ENCODE data around the gene PLOD3. TPM values are rescaled to one million over a fixed set of nuclear protein-coding genes. Genes with fewer than 3 reads are reported as not detected.

PLOD3 gene
- total and polyA plus RNA-seq, 7 donors = 12.9 to 45.4 (median 19.1) TPM

- DNase-seq (no peak), ATAC-seq (no peak)
- Histone ChIP-seq H3K27ac (no peak overlapping the region), H3K4me1 (peaks cover 4% of the 10 kb centered on the region), H3K4me3 (no peak overlapping the region), H3K27me3 (ENCODE audit: insufficient read depth in 3 of 3, low read length in 2 of 3) (peaks cover 0 to 44% (median 23%) of the 10 kb centered on the region in 3 donors), H3K9me3 (no peaks in the 10 kb centered on the region), H3K36me3 (ENCODE audit: insufficient read depth in 1 of 2, low read depth in 1 of 2) (peaks cover 0 to 33% of the 10 kb centered on the region in 2 donors)
- intact Hi-C loops (cut with DNase I) = no loop called here
- no peak for TF ChIP-seq CTCF (IDR thresholded peaks at IDR 0.05)
These were observed 56.5 kb downstream of the PLOD3 start for GRCh38 chr7:101160910-101161309.

GRCh38 chr7:101159696-101160674 lies 57.4 kb downstream of the PLOD3 start:
- WGBS, 3 donors = 76 to 80% (median 77%) methylated on average over 25 to 31 of the region's 31 CpGs
- intact Hi-C loops (cut with DNase I) = no loop called here
- no peak for TF ChIP-seq CTCF (IDR thresholded peaks at IDR 0.05)
- Histone ChIP-seq H3K27ac (no peak overlapping the region), H3K4me3 (no peak overlapping the region), H3K4me1 (peaks cover 4% of the 10 kb centered on the region), H3K36me3 (ENCODE audit: insufficient read depth in 1 of 2, low read depth in 1 of 2) (peaks cover 0 to 33% of the 10 kb centered on the region in 2 donors), H3K27me3 (ENCODE audit: insufficient read depth in 3 of 3, low read length in 2 of 3) (peaks cover 0 to 35% (median 16%) of the 10 kb centered on the region in 3 donors), H3K9me3 (no peaks in the 10 kb centered on the region)
- DNase-seq (no peak), ATAC-seq (no peak)

GRCh38 chr7:101156866-101157589 lies 60.4 kb downstream of the PLOD3 start:
- 85 to 88% (median 86%) methylated on average over 14 of the region's 14 CpGs for WGBS, 3 donors
- Histone ChIP-seq H3K9me3 (no peaks in the 10 kb centered on the region), H3K36me3 (ENCODE audit: insufficient read depth in 1 of 2, low read depth in 1 of 2) (peaks cover 0 to 33% of the 10 kb centered on the region in 2 donors), H3K27me3 (ENCODE audit: insufficient read depth in 3 of 3, low read length in 2 of 3) (peaks cover 0 to 7% (median 0%) of the 10 kb centered on the region in 3 donors), H3K4me3 (no peak overlapping the region), H3K4me1 (no peaks in the 10 kb centered on the region), H3K27ac (no peak overlapping the region)
- ATAC-seq (no peak), DNase-seq (no peak)
- intact Hi-C loops (cut with DNase I) = no loop called here
- TF ChIP-seq CTCF (IDR thresholded peaks at IDR 0.05) = no peak

- no peak for TF ChIP-seq CTCF (IDR thresholded peaks at IDR 0.05)
- 73 to 77% (median 75%) methylated on average over 6 of the region's 6 CpGs for WGBS, 3 donors
- intact Hi-C loops (cut with DNase I) = no loop called here
These were observed 61.1 kb downstream of the PLOD3 start for GRCh38 chr7:101156277-101156676.

More at GRCh38 chr7:101156277-101156676, 61.1 kb downstream of the PLOD3 start:
- peaks cover 0 to 33% of the 10 kb centered on the region in 2 donors for H3K36me3 ChIP-seq (ENCODE audit: insufficient read depth in 1 of 2, low read depth in 1 of 2)
- ATAC-seq (no peak), DNase-seq (no peak)
- H3K27ac ChIP-seq = no peak overlapping the region
- no peaks in the 10 kb centered on the region for H3K4me1 ChIP-seq
- no peaks in the 10 kb centered on the region for H3K9me3 ChIP-seq
- H3K27me3 ChIP-seq (ENCODE audit: insufficient read depth in 3 of 3, low read length in 2 of 3) = no peaks in the 10 kb centered on the region
- H3K4me3 ChIP-seq = no peak overlapping the region

Other genes with a start within 250 kb of the PLOD3 start
- gene MUC12, start 248.0 kb downstream of the PLOD3 start, total RNA-seq = under 1 TPM in 2 of 4 donors, not detected in 2; 0.02 to 0.13 TPM
- gene MUC12, start 248.0 kb downstream of the PLOD3 start, polyA plus RNA-seq = under 1 TPM in 1 of 3 donors, not detected in 2; 0.09 TPM
- under 1 TPM in 1 of 4 donors, not detected in 3; 0.02 TPM for gene MUC17, start 197.5 kb downstream of the PLOD3 start, total RNA-seq
- under 1 TPM in 1 of 3 donors, not detected in 2; 0.03 TPM for gene MUC17, start 197.5 kb downstream of the PLOD3 start, polyA plus RNA-seq
- gene TRIM56, start 132.1 kb downstream of the PLOD3 start, total RNA-seq = 10 to 100 TPM; 10.1 to 15.7 (median 13.8) TPM
- gene TRIM56, start 132.1 kb downstream of the PLOD3 start, polyA plus RNA-seq = 10 to 100 TPM in 1 of 3 donors, 1 to 10 TPM in 2; 3.2 to 13.3 (median 5.8) TPM
- 10 to 100 TPM in 1 of 4 donors, 1 to 10 TPM in 3; 7.1 to 14.4 (median 7.4) TPM for gene SERPINE1, start 90.5 kb downstream of the PLOD3 start, total RNA-seq
- gene SERPINE1, start 90.5 kb downstream of the PLOD3 start, polyA plus RNA-seq = 100 to 1,000 TPM in 1 of 3 donors, 1 to 10 TPM in 2; 4.3 to 269 (median 5.9) TPM
- gene AP1S1, start 63.1 kb downstream of the PLOD3 start, total RNA-seq = 1 to 10 TPM; 5.7 to 7.1 (median 6.6) TPM
- gene AP1S1, start 63.1 kb downstream of the PLOD3 start, polyA plus RNA-seq = 10 to 100 TPM; 11.1 to 29.9 (median 17.8) TPM
- under 1 TPM in 1 of 4 donors, not detected in 3; 0.10 TPM for gene VGF, start 52.0 kb downstream of the PLOD3 start, total RNA-seq
- gene VGF, start 52.0 kb downstream of the PLOD3 start, polyA plus RNA-seq = 1 to 10 TPM in 1 of 3 donors, under 1 TPM in 1, not detected in 1; 0.03 to 4.3 TPM
- not detected for gene NAT16, start 37.3 kb downstream of the PLOD3 start, total RNA-seq
- under 1 TPM in 1 of 3 donors, not detected in 2; 0.01 TPM for gene NAT16, start 37.3 kb downstream of the PLOD3 start, polyA plus RNA-seq
- not detected for gene MOGAT3, start 16.5 kb downstream of the PLOD3 start, total RNA-seq
- not detected for gene MOGAT3, start 16.5 kb downstream of the PLOD3 start, polyA plus RNA-seq
- 10 to 100 TPM; 40.8 to 58.1 (median 48.1) TPM for gene ZNHIT1, start 584 bp upstream of the PLOD3 start, total RNA-seq
- gene ZNHIT1, start 584 bp upstream of the PLOD3 start, polyA plus RNA-seq = 10 to 100 TPM; 65.0 to 89.5 (median 67.6) TPM
- gene CLDN15, start 20.2 kb upstream of the PLOD3 start, total RNA-seq = 1 to 10 TPM; 1.0 to 2.1 (median 1.5) TPM
- gene CLDN15, start 20.2 kb upstream of the PLOD3 start, polyA plus RNA-seq = 1 to 10 TPM in 2 of 3 donors, under 1 TPM in 1; 0.52 to 2.2 (median 1.9) TPM
- gene FIS1, start 27.5 kb upstream of the PLOD3 start, total RNA-seq = 100 to 1,000 TPM; 239 to 368 (median 261) TPM
- gene FIS1, start 27.5 kb upstream of the PLOD3 start, polyA plus RNA-seq = 100 to 1,000 TPM; 263 to 341 (median 312) TPM
- 10 to 100 TPM; 18.7 to 26.0 (median 21.5) TPM for gene IFT22, start 104.2 kb upstream of the PLOD3 start, total RNA-seq
- 10 to 100 TPM; 23.2 to 42.2 (median 27.1) TPM for gene IFT22, start 104.2 kb upstream of the PLOD3 start, polyA plus RNA-seq
- not detected for gene COL26A1, start 145.3 kb upstream of the PLOD3 start, total RNA-seq
- gene COL26A1, start 145.3 kb upstream of the PLOD3 start, polyA plus RNA-seq = under 1 TPM in 1 of 3 donors, not detected in 2; 0.03 TPM